Skeletal muscle tissue (tissue), 5 donors: ENCODE results near the gene AFF2. TPM values are rescaled to one million over a fixed set of nuclear protein-coding genes. Genes with fewer than 3 reads are reported as not detected.

ENCODE experiments used
- H3K27ac ChIP-seq: one replicate; pipeline ENCODE4 v1.7.0; 2013; ENCODE audit warnings: mild to moderate bottlenecking, low read depth, low read length, inconsistent platforms
- H3K27me3 ChIP-seq, 3 donors: one replicate each; pipeline ENCODE4 v1.7.0; 2013; ENCODE audit warnings: low read length in 3 of 3; ENCODE audit not compliant: control insufficient read depth in 3 of 3, insufficient read depth in 3 of 3
- H3K36me3 ChIP-seq, 3 donors: one replicate each; pipeline ENCODE4 v1.7.0; 2013; ENCODE audit warnings: low read length in 3 of 3; ENCODE audit not compliant: control insufficient read depth in 3 of 3, insufficient read depth in 3 of 3
- H3K4me1 ChIP-seq, 3 donors: one replicate each; pipeline ENCODE4 v1.7.0; 2013; ENCODE audit warnings: low read length in 3 of 3, mild to moderate bottlenecking in 3 of 3; ENCODE audit not compliant: control insufficient read depth in 3 of 3, insufficient read depth in 3 of 3
- H3K4me3 ChIP-seq, 3 donors: one replicate each; pipeline ENCODE4 v1.7.0; 2013; ENCODE audit warnings: low read length in 3 of 3
- H3K9ac ChIP-seq, 3 donors: one replicate each; pipeline ENCODE4 v1.7.0; 2013; ENCODE audit warnings: low read length in 3 of 3, mild to moderate bottlenecking in 3 of 3, moderate library complexity in 2 of 3, low read depth in 1 of 3
- H3K9me3 ChIP-seq, 3 donors: one replicate each; pipeline ENCODE4 v1.7.0; 2013; ENCODE audit warnings: low read length in 3 of 3; ENCODE audit not compliant: control insufficient read depth in 3 of 3
- small RNA-seq: library from RNA; depleted of rRNA; stranded (forward); fragments of <200 nt; gene quantifications from one replicate; pipeline ENCODE3, GENCODE V24; 2014
- total RNA-seq: library from RNA; depleted of rRNA; stranded (reverse); fragments of >200 nt; gene quantifications from one replicate; pipeline ENCODE4 v1.2.3, GENCODE V29; 2014
- donor health status: Osteomylitis.

AFF2 gene
- total RNA-seq, 1 donor from 2014 or later: 2.6 TPM

DNA sequence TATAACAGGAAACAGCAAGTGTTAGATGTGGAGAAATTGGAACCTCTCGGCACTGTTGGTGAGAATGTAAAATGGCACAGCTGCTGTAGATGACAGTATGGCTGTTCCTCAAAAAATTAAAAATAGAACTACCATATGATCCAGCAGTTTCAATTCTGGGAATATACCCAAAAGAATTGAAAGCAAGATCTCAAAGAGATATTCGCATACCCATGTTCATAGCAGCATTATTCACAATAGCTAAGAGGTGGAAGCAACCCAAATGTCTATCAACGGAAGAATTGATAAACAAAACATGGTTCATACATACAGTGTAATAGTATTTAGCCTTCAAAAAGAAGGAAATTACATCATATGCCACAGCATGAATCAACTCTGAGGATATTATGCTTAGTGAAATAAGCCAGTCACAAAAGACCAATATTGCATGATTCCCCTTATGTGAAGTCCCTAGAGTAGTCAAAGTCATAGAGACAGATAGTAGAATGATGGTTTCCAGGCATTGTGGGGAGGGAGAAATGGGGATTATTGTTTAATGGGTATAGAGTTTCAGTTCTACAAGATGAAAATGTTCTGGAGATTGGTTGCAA lies 537.0 kb downstream of the AFF2 start:
- Histone ChIP-seq H3K27me3 (no peaks in the 10 kb centered on the region), H3K27ac (no peak overlapping the region), H3K4me1 (no peaks in the 10 kb centered on the region), H3K4me3 (no peak overlapping the region), H3K9me3 (no peaks in the 10 kb centered on the region), H3K36me3 (no peaks in the 10 kb centered on the region), H3K9ac (no peak overlapping the region)

DNA sequence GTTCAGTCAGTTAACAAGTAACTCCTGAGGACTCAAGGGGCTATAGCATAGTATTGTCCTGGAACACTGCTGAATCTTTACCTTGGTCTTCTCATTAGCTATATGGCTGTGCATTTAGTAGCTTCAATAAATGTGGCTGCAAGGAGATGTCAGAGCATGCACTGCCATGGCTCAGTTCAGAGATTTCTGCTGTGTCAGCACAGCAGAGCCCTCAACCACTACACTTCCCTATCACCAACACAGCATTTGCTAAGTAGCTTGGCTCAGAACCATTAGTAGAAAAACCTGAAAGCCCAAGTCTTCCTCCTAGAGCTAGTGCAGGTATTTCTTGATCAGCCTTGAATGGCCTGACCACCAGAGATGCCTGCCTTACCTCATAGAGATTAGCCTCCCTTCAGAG lies 538.6 kb downstream of the AFF2 start:
- no peaks in the 10 kb centered on the region for H3K36me3 ChIP-seq
- H3K9me3 ChIP-seq: no peaks in the 10 kb centered on the region
- H3K27me3 ChIP-seq: no peaks in the 10 kb centered on the region
- no peaks in the 10 kb centered on the region for H3K4me1 ChIP-seq
- H3K9ac ChIP-seq: no peak overlapping the region
- no peak overlapping the region for H3K27ac ChIP-seq
- H3K4me3 ChIP-seq: no peak overlapping the region

- Histone ChIP-seq H3K9ac (no peak overlapping the region), H3K4me3 (no peak overlapping the region), H3K27ac (no peak overlapping the region), H3K4me1 (no peaks in the 10 kb centered on the region), H3K9me3 (no peaks in the 10 kb centered on the region), H3K27me3 (no peaks in the 10 kb centered on the region), H3K36me3 (no peaks in the 10 kb centered on the region)
Measured at GRCh38 chrX:149040873-149041535, 540.6 kb downstream of the AFF2 start.

DNA sequence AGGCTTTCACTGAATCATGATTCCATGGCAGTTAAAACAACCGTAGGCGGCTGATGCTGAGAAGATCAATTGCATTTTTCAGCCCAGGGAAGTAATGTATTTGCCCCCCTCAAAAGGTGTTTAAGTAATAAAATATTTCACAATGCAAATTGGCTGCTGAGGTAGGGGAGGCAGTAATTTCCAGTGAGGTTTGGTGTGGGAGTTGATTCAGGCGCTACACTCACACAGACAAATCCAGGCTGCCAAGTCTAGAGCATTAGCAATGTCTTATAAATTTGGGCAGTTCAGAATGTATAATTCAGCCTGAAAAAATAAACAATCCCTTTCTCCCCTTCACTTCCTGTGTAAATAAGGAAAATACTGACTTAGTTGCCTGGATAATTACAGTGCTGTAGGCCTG lies 543.0 kb downstream of the AFF2 start:
- no peaks in the 10 kb centered on the region for H3K27me3 ChIP-seq
- no peaks in the 10 kb centered on the region for H3K9me3 ChIP-seq
- no peak overlapping the region for H3K4me3 ChIP-seq
- no peaks in the 10 kb centered on the region for H3K36me3 ChIP-seq
- no peak overlapping the region for H3K27ac ChIP-seq
- H3K9ac ChIP-seq: no peak overlapping the region
- H3K4me1 ChIP-seq: no peaks in the 10 kb centered on the region

GRCh38 chrX:149044471-149044870 lies 544.1 kb downstream of the AFF2 start:
- H3K27me3 ChIP-seq: no peaks in the 10 kb centered on the region
- no peak overlapping the region for H3K27ac ChIP-seq
- no peak overlapping the region for H3K9ac ChIP-seq
- no peaks in the 10 kb centered on the region for H3K4me1 ChIP-seq
- H3K9me3 ChIP-seq: no peaks in the 10 kb centered on the region
- H3K36me3 ChIP-seq: no peaks in the 10 kb centered on the region
- H3K4me3 ChIP-seq: no peak overlapping the region

- H3K9me3 ChIP-seq: no peaks in the 10 kb centered on the region
- H3K9ac ChIP-seq: no peak overlapping the region
- no peak overlapping the region for H3K27ac ChIP-seq
- no peak overlapping the region for H3K4me3 ChIP-seq
- no peaks in the 10 kb centered on the region for H3K4me1 ChIP-seq
- no peaks in the 10 kb centered on the region for H3K27me3 ChIP-seq
- no peaks in the 10 kb centered on the region for H3K36me3 ChIP-seq
Measured at GRCh38 chrX:149045645-149046210, 545.3 kb downstream of the AFF2 start.

Small RNA genes lying within 50 kb of the gene (small RNA-seq; reads per million reads assigned to genes)
- not detected for gene RN7SKP267
